NT2/D1 (cell line): Measurements from ENCODE around the gene RUSC1.

ENCODE experiments used
- YY1 ChIP-seq: IDR thresholded peaks from 2 replicates; pipeline ENCODE4 v1.6.1; 2011; ENCODE audit not compliant: insufficient read length, insufficient read depth
- ZNF274 ChIP-seq: IDR thresholded peaks from 2 replicates; pipeline ENCODE4 v1.6.1; 2011; ENCODE audit warnings: mild to moderate bottlenecking, low read depth, low read length

DNA sequence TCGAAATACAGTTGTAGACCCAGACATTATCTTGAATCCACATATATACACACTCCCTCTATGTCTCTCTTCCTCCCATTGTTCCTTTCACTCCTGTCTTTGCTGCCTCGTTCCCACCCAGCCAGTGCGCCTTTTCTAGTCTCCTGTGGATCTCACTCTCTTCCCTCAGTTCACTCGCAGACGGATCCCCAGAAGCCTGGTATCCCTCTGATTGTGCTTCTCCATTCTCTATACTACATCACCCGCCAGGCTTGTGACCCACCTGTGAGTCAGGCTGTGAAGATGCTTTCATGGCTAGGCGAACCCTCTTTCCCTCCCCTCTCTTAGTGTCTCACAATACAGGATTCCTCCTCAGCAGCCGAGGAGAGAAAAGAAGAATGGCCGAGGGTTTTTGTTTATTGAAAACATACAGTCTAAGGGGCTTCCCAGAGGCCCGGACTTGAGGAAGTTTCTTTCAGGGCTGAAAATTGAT, 42.0 kb upstream of the RUSC1 start:
- no peak for TF ChIP-seq ZNF274
- TF ChIP-seq YY1, result no peak
